GM19193 (cell line): ENCODE data around the gene PNLIPRP2.

Experiments
- POLR2A ChIP-seq: IDR thresholded peaks from 4 replicates; pipeline ENCODE4 v1.6.1; 2011; ENCODE audit not compliant: insufficient read depth, insufficient read length; ENCODE audit errors: extremely low read depth

Gene PNLIPRP2

GRCh38 chr10:116606061-116606483, 14.7 kb upstream of the PNLIPRP2 start:
- TF ChIP-seq POLR2A: no peak

- TF ChIP-seq POLR2A: no peak
These were observed 13.4 kb upstream of the PNLIPRP2 start for GRCh38 chr10:116607336-116607735.

- no peak for TF ChIP-seq POLR2A
These were observed 11.8 kb upstream of the PNLIPRP2 start for GRCh38 chr10:116608686-116609594.

- no peak for TF ChIP-seq POLR2A
These were observed 10.2 kb upstream of the PNLIPRP2 start for GRCh38 chr10:116610443-116611152.

GRCh38 chr10:116611153-116611545, 9.6 kb upstream of the PNLIPRP2 start:
- TF ChIP-seq POLR2A: no peak

GRCh38 chr10:116612107-116612769, 8.5 kb upstream of the PNLIPRP2 start:
- TF ChIP-seq POLR2A: no peak

- no peak for TF ChIP-seq POLR2A
These were observed 7.3 kb upstream of the PNLIPRP2 start for GRCh38 chr10:116613471-116613870.

- TF ChIP-seq POLR2A: no peak
These were observed 6.0 kb upstream of the PNLIPRP2 start for GRCh38 chr10:116614796-116615195.

- no peak for TF ChIP-seq POLR2A
These were observed 5.5 kb upstream of the PNLIPRP2 start for GRCh38 chr10:116615199-116615776.

GRCh38 chr10:116621476-116621875, 723 bp downstream of the PNLIPRP2 start:
- no peak for TF ChIP-seq POLR2A

- TF ChIP-seq POLR2A: no peak
These were observed 1.3 kb downstream of the PNLIPRP2 start for GRCh38 chr10:116621934-116622655.

GRCh38 chr10:116625845-116626244, 5.1 kb downstream of the PNLIPRP2 start:
- TF ChIP-seq POLR2A: no peak

GRCh38 chr10:116626815-116627214, 6.1 kb downstream of the PNLIPRP2 start:
- TF ChIP-seq POLR2A: no peak

- TF ChIP-seq POLR2A: no peak
These were observed 6.7 kb downstream of the PNLIPRP2 start for GRCh38 chr10:116627386-116627933.
